ENCODE results near the gene FTCDNL1. TPM values are rescaled to one million over a fixed set of nuclear protein-coding genes. Genes with fewer than 3 reads are reported as not detected.

Gene FTCDNL1
- total and polyA plus RNA-seq, 8 donors, result 0.31 to 2.8 (median 0.78) TPM; not detected in 4

- DNase-seq, result no peak
- intact Hi-C loops (cut with DNase I; ENCODE audit: low total_unique reads), result no loop called here
- Histone ChIP-seq H3K9me3 (peaks cover 0 to 7% (median 3%) of the 10 kb centered on the region in 4 donors), H3K27me3 (no peaks in the 10 kb centered on the region), H3K4me1 (no peaks in the 10 kb centered on the region), H3K4me3 (no peak overlapping the region), H3K27ac (no peak overlapping the region), H3K36me3 (no peaks in the 10 kb centered on the region)
- TF ChIP-seq EP300 (IDR thresholded peaks at IDR 0.05) (no peak), POLR2A (IDR thresholded peaks at IDR 0.05) (no peak), POLR2AphosphoS5 (IDR thresholded peaks at IDR 0.05) (no peak), CTCF (IDR thresholded peaks at IDR 0.05) (no peak)
These were observed 31.7 kb upstream of the FTCDNL1 start for GRCh38 chr2:199882667-199883066.

GRCh38 chr2:199875400-199875799 lies 24.4 kb upstream of the FTCDNL1 start:
- H3K9me3 ChIP-seq, result peaks cover 0 to 24% (median 16%) of the 10 kb centered on the region in 4 donors
- 74 to 92% (median 90%) methylated on average over 1 of the region's 1 CpG for WGBS, 5 donors
- no peak for TF ChIP-seq POLR2A (IDR thresholded peaks at IDR 0.05)
- no peak for TF ChIP-seq CTCF (IDR thresholded peaks at IDR 0.05)
- TF ChIP-seq POLR2AphosphoS5 (IDR thresholded peaks at IDR 0.05), result no peak
- no peak for TF ChIP-seq EP300 (IDR thresholded peaks at IDR 0.05)
- no peaks in the 10 kb centered on the region for H3K27me3 ChIP-seq
- intact Hi-C loops (cut with DNase I; ENCODE audit: low total_unique reads), result no loop called here
- no peaks in the 10 kb centered on the region for H3K4me1 ChIP-seq
- no peaks in the 10 kb centered on the region for H3K36me3 ChIP-seq
- no peak overlapping the region for H3K27ac ChIP-seq
- no peak overlapping the region for H3K4me3 ChIP-seq
- DNase-seq, result no peak

- no peak overlapping the region for H3K4me3 ChIP-seq
These were observed 23.2 kb upstream of the FTCDNL1 start for GRCh38 chr2:199874209-199874608.

GRCh38 chr2:199870581-199870980 lies 19.6 kb upstream of the FTCDNL1 start:
- no peaks in the 10 kb centered on the region for H3K36me3 ChIP-seq
- no peaks in the 10 kb centered on the region for H3K27me3 ChIP-seq
- no peaks in the 10 kb centered on the region for H3K4me1 ChIP-seq
- H3K4me3 ChIP-seq, result no peak overlapping the region
- intact Hi-C loops (cut with DNase I; ENCODE audit: low total_unique reads), result no loop called here
- H3K9me3 ChIP-seq, result peaks cover 0 to 17% (median 13%) of the 10 kb centered on the region in 4 donors
- WGBS, 5 donors, result 43 to 61% (median 55%) methylated on average over 1 of the region's 1 CpG
- no peak for DNase-seq
- H3K27ac ChIP-seq, result no peak overlapping the region
- TF ChIP-seq CTCF (IDR thresholded peaks at IDR 0.05) (no peak), POLR2AphosphoS5 (IDR thresholded peaks at IDR 0.05) (no peak), EP300 (IDR thresholded peaks at IDR 0.05) (no peak), POLR2A (IDR thresholded peaks at IDR 0.05) (no peak)

More at GRCh38 chr2:199874209-199874608, 23.2 kb upstream of the FTCDNL1 start:
- intact Hi-C loops (cut with DNase I; ENCODE audit: low total_unique reads), result no loop called here
- 95 to 100% (median 95%) methylated on average over 1 of the region's 1 CpG for WGBS, 5 donors
- H3K36me3 ChIP-seq, result no peaks in the 10 kb centered on the region
- H3K27ac ChIP-seq, result no peak overlapping the region
- TF ChIP-seq POLR2A (IDR thresholded peaks at IDR 0.05), result no peak
- no peak for TF ChIP-seq EP300 (IDR thresholded peaks at IDR 0.05)
- no peak for TF ChIP-seq POLR2AphosphoS5 (IDR thresholded peaks at IDR 0.05)
- TF ChIP-seq CTCF (IDR thresholded peaks at IDR 0.05), result no peak
- peaks cover 0 to 24% (median 16%) of the 10 kb centered on the region in 4 donors for H3K9me3 ChIP-seq
- H3K27me3 ChIP-seq, result no peaks in the 10 kb centered on the region
- no peak for DNase-seq
- no peaks in the 10 kb centered on the region for H3K4me1 ChIP-seq
